Endothelial cell (in vitro differentiated cells): ENCODE data around the gene ROS1. TPM values are rescaled to one million over a fixed set of nuclear protein-coding genes. Genes with fewer than 3 reads are reported as not detected.

ENCODE experiments used
- DNase-seq: peaks from one replicate; pipeline ENCODE4 v3.0.0; 2021; ENCODE audit warnings: low spot score
- H3K27ac Mint-ChIP-seq: one replicate; pipeline ENCODE4 v1.8.0; 2021; ENCODE audit warnings: mixed read lengths, inconsistent platforms; ENCODE audit not compliant: unreplicated experiment
- H3K27me3 Mint-ChIP-seq: one replicate; pipeline ENCODE4 v1.8.0; 2021; ENCODE audit warnings: mild to moderate bottlenecking, moderate library complexity, mixed read lengths, inconsistent platforms; ENCODE audit not compliant: unreplicated experiment
- H3K36me3 Mint-ChIP-seq: one replicate; pipeline ENCODE4 v1.8.0; 2021; ENCODE audit warnings: mild to moderate bottlenecking, low read depth, mixed read lengths, inconsistent platforms; ENCODE audit not compliant: unreplicated experiment
- H3K4me1 Mint-ChIP-seq: one replicate; pipeline ENCODE4 v1.8.0; 2021; ENCODE audit warnings: mild to moderate bottlenecking, mixed read lengths, inconsistent platforms; ENCODE audit not compliant: unreplicated experiment
- H3K4me3 Mint-ChIP-seq: one replicate; pipeline ENCODE4 v1.8.0; 2021; ENCODE audit warnings: mild to moderate bottlenecking, mixed read lengths, inconsistent platforms; ENCODE audit not compliant: unreplicated experiment
- H3K9me3 Mint-ChIP-seq: one replicate; pipeline ENCODE4 v1.8.0; 2021; ENCODE audit warnings: mixed read lengths, inconsistent platforms; ENCODE audit not compliant: unreplicated experiment
- total RNA-seq: library from RNA; stranded (reverse); fragmentation: NEBNext Ultra II Directional; extraction: Animal tissue kit (Norgen Biotek cat#: 25700); gene quantifications from one replicate; pipeline ENCODE4 v1.2.1, GENCODE V29; 2021; ENCODE audit not compliant: unreplicated experiment
- TF ChIP-seq, protein P1 (sequence below): fragments of 200-600 bp; sonication (generic); IDR thresholded peaks from one replicate; pipeline ENCODE4 v1.5.0; 2021; ENCODE audit warnings: antibody characterized with exemption; ENCODE audit not compliant: unreplicated experiment

The ROS1 gene
- total RNA-seq, 1 donor from 2014 or later = 0.05 TPM

DNA sequence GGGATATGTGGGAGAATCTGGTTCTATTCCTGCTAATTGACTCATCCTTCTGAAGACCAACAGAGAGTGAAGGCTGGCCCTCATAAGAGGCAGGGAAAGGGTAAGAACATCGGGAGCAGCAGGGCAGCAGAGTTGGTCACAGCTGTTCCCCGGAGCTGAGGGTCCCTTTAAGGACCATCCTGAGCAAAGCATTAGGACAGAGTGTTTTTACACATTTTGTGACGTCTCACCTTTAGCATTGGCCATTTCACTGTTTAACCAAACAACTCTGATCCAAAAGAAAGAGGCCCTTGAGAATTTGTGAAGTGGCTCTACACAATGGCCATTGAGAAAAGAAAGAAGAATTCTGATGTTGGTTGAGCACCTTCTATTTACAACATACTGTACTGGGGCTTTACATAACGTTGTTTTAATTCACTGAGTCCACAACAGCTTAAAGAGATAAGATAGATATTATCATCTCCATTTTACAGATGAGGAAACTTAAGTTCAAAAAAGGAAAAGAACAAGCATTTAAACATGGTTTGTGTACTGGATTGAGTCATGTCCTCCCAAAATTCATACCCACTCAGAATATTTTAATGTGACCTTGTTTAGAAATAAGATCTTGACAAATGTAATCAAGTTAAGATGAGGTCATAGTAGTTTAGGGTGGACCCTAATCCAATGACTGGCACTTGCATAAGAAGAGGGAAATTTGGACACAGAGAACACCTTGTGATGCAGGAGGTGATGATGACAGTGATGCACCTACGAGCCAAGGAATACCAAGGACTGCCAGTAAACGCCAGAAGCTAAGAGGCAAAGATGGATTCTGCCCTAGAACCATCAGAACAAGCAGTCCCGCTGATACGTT is 98.4 kb downstream of the ROS1 start:
- no peaks in the 10 kb centered on the region for H3K9me3 Mint-ChIP-seq
- peaks cover 5% of the 10 kb centered on the region for H3K27me3 Mint-ChIP-seq

GRCh38 chr6:117326396-117326795 is 99.3 kb downstream of the ROS1 start:
- Mint-ChIP-seq H3K36me3 (no peaks in the 10 kb centered on the region), H3K4me3 (no peak overlapping the region), H3K27me3 (peaks cover 3% of the 10 kb centered on the region), H3K4me1 (no peaks in the 10 kb centered on the region), H3K27ac (no peak overlapping the region), H3K9me3 (no peaks in the 10 kb centered on the region)
- TF ChIP-seq, protein P1, sequence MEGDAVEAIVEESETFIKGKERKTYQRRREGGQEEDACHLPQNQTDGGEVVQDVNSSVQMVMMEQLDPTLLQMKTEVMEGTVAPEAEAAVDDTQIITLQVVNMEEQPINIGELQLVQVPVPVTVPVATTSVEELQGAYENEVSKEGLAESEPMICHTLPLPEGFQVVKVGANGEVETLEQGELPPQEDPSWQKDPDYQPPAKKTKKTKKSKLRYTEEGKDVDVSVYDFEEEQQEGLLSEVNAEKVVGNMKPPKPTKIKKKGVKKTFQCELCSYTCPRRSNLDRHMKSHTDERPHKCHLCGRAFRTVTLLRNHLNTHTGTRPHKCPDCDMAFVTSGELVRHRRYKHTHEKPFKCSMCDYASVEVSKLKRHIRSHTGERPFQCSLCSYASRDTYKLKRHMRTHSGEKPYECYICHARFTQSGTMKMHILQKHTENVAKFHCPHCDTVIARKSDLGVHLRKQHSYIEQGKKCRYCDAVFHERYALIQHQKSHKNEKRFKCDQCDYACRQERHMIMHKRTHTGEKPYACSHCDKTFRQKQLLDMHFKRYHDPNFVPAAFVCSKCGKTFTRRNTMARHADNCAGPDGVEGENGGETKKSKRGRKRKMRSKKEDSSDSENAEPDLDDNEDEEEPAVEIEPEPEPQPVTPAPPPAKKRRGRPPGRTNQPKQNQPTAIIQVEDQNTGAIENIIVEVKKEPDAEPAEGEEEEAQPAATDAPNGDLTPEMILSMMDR = no peak
- no peak for DNase-seq

More for the DNA sequence above, 98.4 kb downstream of the ROS1 start:
- TF ChIP-seq, protein P1 = no peak
- H3K4me1 Mint-ChIP-seq = no peaks in the 10 kb centered on the region
- H3K36me3 Mint-ChIP-seq = no peaks in the 10 kb centered on the region
- no peak for DNase-seq
- H3K4me3 Mint-ChIP-seq = no peak overlapping the region
- H3K27ac Mint-ChIP-seq = no peak overlapping the region

DNA sequence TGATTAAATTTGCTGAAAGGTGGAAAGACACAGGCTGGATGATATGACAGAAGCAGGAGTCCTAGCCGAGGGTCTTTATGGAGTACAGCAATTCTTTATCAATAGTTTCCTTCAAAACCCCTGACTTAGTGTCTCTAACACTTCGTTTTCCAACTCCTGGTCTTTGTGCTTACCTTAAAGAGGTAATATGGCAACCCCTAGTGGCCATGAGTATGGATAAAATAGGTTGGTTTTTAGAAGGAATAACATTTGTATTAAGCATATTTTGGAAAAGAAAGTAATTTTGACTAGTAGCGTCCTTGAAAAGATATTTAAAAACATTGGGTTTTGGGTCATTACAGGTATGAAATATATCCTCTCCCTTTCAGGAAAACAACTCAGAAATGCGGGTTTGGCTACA is 108.5 kb downstream of the ROS1 start:
- no peaks in the 10 kb centered on the region for H3K27me3 Mint-ChIP-seq
- peaks cover 7% of the 10 kb centered on the region for H3K4me1 Mint-ChIP-seq
- H3K9me3 Mint-ChIP-seq = no peaks in the 10 kb centered on the region
- H3K27ac Mint-ChIP-seq = no peak overlapping the region
- DNase-seq = no peak
- no peaks in the 10 kb centered on the region for H3K36me3 Mint-ChIP-seq
- no peak overlapping the region for H3K4me3 Mint-ChIP-seq
- TF ChIP-seq, protein P1 = peak; percentile 58

DNA sequence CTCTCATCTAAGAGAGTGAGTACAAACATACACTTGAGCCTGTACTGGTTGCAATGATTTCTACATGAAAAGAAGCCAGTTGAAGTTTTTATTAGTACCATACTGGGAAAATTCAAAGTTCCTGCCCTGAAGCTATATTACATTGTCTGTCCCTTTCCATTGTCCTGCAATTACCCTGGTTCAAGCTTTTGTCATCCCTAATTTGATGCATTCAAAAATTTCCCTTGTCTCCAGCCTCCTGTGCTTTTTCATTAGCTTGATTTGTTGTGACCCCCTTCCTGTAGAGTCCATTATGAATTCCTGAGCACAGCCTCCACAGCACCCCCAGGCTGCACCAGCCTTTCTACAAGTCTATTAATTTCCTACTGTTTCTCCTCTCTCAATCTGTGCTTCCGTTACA is 114.0 kb downstream of the ROS1 start:
- TF ChIP-seq, protein P1 = no peak
- H3K27me3 Mint-ChIP-seq = no peaks in the 10 kb centered on the region
- H3K36me3 Mint-ChIP-seq = no peaks in the 10 kb centered on the region
- peaks cover 7% of the 10 kb centered on the region for H3K4me1 Mint-ChIP-seq
- no peak overlapping the region for H3K4me3 Mint-ChIP-seq
- no peaks in the 10 kb centered on the region for H3K9me3 Mint-ChIP-seq
- no peak for DNase-seq
- H3K27ac Mint-ChIP-seq = no peak overlapping the region

- TF ChIP-seq, protein P1 = no peak
- H3K36me3 Mint-ChIP-seq = no peaks in the 10 kb centered on the region
- H3K27ac Mint-ChIP-seq = no peak overlapping the region
- peaks cover 7% of the 10 kb centered on the region for H3K4me1 Mint-ChIP-seq
- H3K9me3 Mint-ChIP-seq = no peaks in the 10 kb centered on the region
- no peak for DNase-seq
- H3K27me3 Mint-ChIP-seq = no peaks in the 10 kb centered on the region
- H3K4me3 Mint-ChIP-seq = no peak overlapping the region
Observed at GRCh38 chr6:117311310-117311709, 114.4 kb downstream of the ROS1 start.
